HEK293 (cell line): ENCODE data around the gene CACNA1B.

Experiments
- CTCF ChIA-PET: fragments of 350-600 bp; formaldehyde crosslinking; extraction: SDS; loops from one replicate; lab custom pipeline; 2021; ENCODE audit warnings: antibody characterized with exemption; lab: Yijun Ruan, JAX
- POLR2A ChIA-PET: fragments of 300-600 bp; formaldehyde crosslinking; extraction: SDS; loops from one replicate; lab custom pipeline; 2020; ENCODE audit warnings: antibody characterized with exemption, inconsistent platforms; lab: Yijun Ruan, JAX
- H3K27ac ChIP-seq: fragments of 200-500 bp; sonication (Bioruptor generic); 2 replicates; pipeline ENCODE4 v1.5.1; 2014; ENCODE audit warnings: low read depth, low read length, control low read depth, inconsistent platforms; ENCODE audit errors: extremely low read depth
- H3K36me3 ChIP-seq, 2 experiments: fragments of 200-500 bp in 1 of 2; sonication (Bioruptor generic) in 1 of 2; 1 replicate in 1 of 2; 2 replicates in 1 of 2; pipeline ENCODE4 v1.5.1; 2014 to 2017; ENCODE audit warnings: inconsistent platforms in 2 of 2, low read length in 2 of 2; ENCODE audit not compliant: control insufficient read depth in 2 of 2, insufficient read depth in 1 of 2
- H3K4me1 ChIP-seq: fragments of 200-500 bp; sonication (Bioruptor generic); 2 replicates; pipeline ENCODE4 v1.5.1; 2014; ENCODE audit warnings: mild to moderate bottlenecking, low read length, inconsistent platforms; ENCODE audit not compliant: control insufficient read depth, insufficient read depth
- H3K4me3 ChIP-seq: 2 replicates; pipeline ENCODE4 v1.5.1; 2011; ENCODE audit warnings: low read depth, mild to moderate bottlenecking, control low read depth, low read length, moderate library complexity
- H3K9me3 ChIP-seq: fragments of 200-500 bp; sonication (Bioruptor generic); 2 replicates; pipeline ENCODE4 v1.5.1; 2014; ENCODE audit warnings: low read depth, low read length, inconsistent platforms; ENCODE audit not compliant: control insufficient read depth, insufficient read depth
- KLF16 ChIP-seq: fragments of 450-650 bp; formaldehyde crosslinking; IDR thresholded peaks from 2 replicates; pipeline ENCODE4 v1.5.1; 2017; ENCODE audit warnings: missing biosample characterization, missing genetic modification characterization
- ZBTB20 ChIP-seq: fragments of 450-650 bp; formaldehyde crosslinking; IDR thresholded peaks from 2 replicates; pipeline ENCODE4 v1.5.1; 2016; ENCODE audit warnings: missing biosample characterization, missing genetic modification characterization
- ZBTB49 ChIP-seq: fragments of 450-650 bp; formaldehyde crosslinking; IDR thresholded peaks from 2 replicates; pipeline ENCODE4 v1.5.1; 2016; ENCODE audit warnings: missing biosample characterization, missing genetic modification characterization, low read depth
- ZNF114 ChIP-seq: fragments of 450-650 bp; formaldehyde crosslinking; IDR thresholded peaks from 2 replicates; pipeline ENCODE4 v1.5.0; 2017; ENCODE audit warnings: missing biosample characterization, missing genetic modification characterization
- ZNF133 ChIP-seq: fragments of 450-650 bp; formaldehyde crosslinking; IDR thresholded peaks from 2 replicates; pipeline ENCODE4 v1.5.1; 2016; ENCODE audit warnings: missing biosample characterization, missing genetic modification characterization
- ZNF341 ChIP-seq: fragments of 450-650 bp; formaldehyde crosslinking; IDR thresholded peaks from 2 replicates; pipeline ENCODE4; 2016; ENCODE audit warnings: low read depth, missing biosample characterization, missing genetic modification characterization
- ZNF521 ChIP-seq: fragments of 450-650 bp; formaldehyde crosslinking; IDR thresholded peaks from 2 replicates; pipeline ENCODE4 v1.5.1; 2017; ENCODE audit warnings: missing biosample characterization, mild to moderate bottlenecking, missing genetic modification characterization
- ZNF585B ChIP-seq: fragments of 450-650 bp; formaldehyde crosslinking; IDR thresholded peaks from 2 replicates; pipeline ENCODE4 v1.5.1; 2016; ENCODE audit warnings: missing biosample characterization, missing genetic modification characterization
- ZNF768 ChIP-seq: fragments of 450-650 bp; formaldehyde crosslinking; IDR thresholded peaks from 2 replicates; pipeline ENCODE4 v1.5.1; 2018; ENCODE audit warnings: missing biosample characterization, mild to moderate bottlenecking, missing genetic modification characterization
- ZNF777 ChIP-seq: fragments of 450-650 bp; formaldehyde crosslinking; IDR thresholded peaks from 2 replicates; pipeline ENCODE4 v1.5.1; 2017; ENCODE audit warnings: missing biosample characterization, missing genetic modification characterization, borderline replicate concordance
- ZXDB ChIP-seq: fragments of 450-650 bp; formaldehyde crosslinking; IDR thresholded peaks from 2 replicates; pipeline ENCODE4 v1.5.1; 2016; ENCODE audit warnings: missing biosample characterization, missing genetic modification characterization
- TF ChIP-seq, protein P1 (sequence below): fragments of 450-650 bp; formaldehyde crosslinking; IDR thresholded peaks from 2 replicates; pipeline ENCODE4 v1.5.1; 2016; ENCODE audit warnings: missing biosample characterization, missing genetic modification characterization
- TF ChIP-seq, protein P2 (sequence below): fragments of 450-650 bp; formaldehyde crosslinking; IDR thresholded peaks from 2 replicates; pipeline ENCODE4 v1.5.1; 2016; ENCODE audit warnings: missing biosample characterization, missing genetic modification characterization, borderline replicate concordance
- TF ChIP-seq, protein P3 (sequence below): fragments of 450-650 bp; formaldehyde crosslinking; IDR thresholded peaks from 2 replicates; pipeline ENCODE4 v1.5.1; 2016; ENCODE audit warnings: missing biosample characterization, missing genetic modification characterization, low read depth
- TF ChIP-seq, protein P4 (sequence below): fragments of 450-650 bp; formaldehyde crosslinking; IDR thresholded peaks from 2 replicates; pipeline ENCODE4 v1.5.1; 2016; ENCODE audit warnings: missing biosample characterization, missing genetic modification characterization

Gene CACNA1B

DNA sequence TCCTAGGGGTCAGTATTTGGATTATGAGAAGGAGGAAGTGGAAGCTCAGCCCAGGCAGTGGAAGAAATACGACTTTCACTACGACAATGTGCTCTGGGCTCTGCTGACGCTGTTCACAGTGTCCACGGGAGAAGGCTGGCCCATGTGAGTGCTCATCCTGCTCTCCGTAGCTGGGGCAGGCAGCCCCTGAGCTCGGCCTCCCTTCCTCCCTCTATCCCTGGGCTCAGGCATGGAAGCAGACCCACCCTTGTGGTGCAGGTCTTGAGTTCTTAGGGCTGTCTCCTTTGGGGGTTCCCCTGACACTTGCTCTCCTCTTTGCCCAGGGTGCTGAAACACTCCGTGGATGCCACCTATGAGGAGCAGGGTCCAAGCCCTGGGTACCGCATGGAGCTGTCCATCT is 180.1 kb downstream of the CACNA1B start:
- Histone ChIP-seq H3K27ac (no peak overlapping the region), H3K36me3 (no peaks in the 10 kb centered on the region), H3K4me1 (no peaks in the 10 kb centered on the region), H3K9me3 (no peaks in the 10 kb centered on the region), H3K4me3 (no peak overlapping the region)
- ChIA-PET CTCF (no interaction called here), POLR2A (no interaction called here)
- no peak for TF ChIP-seq ZBTB20 (tag by site-specific recombination)
- TF ChIP-seq, protein P1, sequence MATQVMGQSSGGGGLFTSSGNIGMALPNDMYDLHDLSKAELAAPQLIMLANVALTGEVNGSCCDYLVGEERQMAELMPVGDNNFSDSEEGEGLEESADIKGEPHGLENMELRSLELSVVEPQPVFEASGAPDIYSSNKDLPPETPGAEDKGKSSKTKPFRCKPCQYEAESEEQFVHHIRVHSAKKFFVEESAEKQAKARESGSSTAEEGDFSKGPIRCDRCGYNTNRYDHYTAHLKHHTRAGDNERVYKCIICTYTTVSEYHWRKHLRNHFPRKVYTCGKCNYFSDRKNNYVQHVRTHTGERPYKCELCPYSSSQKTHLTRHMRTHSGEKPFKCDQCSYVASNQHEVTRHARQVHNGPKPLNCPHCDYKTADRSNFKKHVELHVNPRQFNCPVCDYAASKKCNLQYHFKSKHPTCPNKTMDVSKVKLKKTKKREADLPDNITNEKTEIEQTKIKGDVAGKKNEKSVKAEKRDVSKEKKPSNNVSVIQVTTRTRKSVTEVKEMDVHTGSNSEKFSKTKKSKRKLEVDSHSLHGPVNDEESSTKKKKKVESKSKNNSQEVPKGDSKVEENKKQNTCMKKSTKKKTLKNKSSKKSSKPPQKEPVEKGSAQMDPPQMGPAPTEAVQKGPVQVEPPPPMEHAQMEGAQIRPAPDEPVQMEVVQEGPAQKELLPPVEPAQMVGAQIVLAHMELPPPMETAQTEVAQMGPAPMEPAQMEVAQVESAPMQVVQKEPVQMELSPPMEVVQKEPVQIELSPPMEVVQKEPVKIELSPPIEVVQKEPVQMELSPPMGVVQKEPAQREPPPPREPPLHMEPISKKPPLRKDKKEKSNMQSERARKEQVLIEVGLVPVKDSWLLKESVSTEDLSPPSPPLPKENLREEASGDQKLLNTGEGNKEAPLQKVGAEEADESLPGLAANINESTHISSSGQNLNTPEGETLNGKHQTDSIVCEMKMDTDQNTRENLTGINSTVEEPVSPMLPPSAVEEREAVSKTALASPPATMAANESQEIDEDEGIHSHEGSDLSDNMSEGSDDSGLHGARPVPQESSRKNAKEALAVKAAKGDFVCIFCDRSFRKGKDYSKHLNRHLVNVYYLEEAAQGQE = 0 out of 2 replicates have a peak, but pooled peaks have one; percentile 10
- TF ChIP-seq ZNF114 (tag by site-specific recombination) = no peak
- TF ChIP-seq, protein P2, sequence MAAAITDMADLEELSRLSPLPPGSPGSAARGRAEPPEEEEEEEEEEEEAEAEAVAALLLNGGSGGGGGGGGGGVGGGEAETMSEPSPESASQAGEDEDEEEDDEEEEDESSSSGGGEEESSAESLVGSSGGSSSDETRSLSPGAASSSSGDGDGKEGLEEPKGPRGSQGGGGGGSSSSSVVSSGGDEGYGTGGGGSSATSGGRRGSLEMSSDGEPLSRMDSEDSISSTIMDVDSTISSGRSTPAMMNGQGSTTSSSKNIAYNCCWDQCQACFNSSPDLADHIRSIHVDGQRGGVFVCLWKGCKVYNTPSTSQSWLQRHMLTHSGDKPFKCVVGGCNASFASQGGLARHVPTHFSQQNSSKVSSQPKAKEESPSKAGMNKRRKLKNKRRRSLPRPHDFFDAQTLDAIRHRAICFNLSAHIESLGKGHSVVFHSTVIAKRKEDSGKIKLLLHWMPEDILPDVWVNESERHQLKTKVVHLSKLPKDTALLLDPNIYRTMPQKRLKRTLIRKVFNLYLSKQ (tag by site-specific recombination) = no peak
- no peak for TF ChIP-seq ZNF777 (tag by site-specific recombination)
- TF ChIP-seq, protein P3, sequence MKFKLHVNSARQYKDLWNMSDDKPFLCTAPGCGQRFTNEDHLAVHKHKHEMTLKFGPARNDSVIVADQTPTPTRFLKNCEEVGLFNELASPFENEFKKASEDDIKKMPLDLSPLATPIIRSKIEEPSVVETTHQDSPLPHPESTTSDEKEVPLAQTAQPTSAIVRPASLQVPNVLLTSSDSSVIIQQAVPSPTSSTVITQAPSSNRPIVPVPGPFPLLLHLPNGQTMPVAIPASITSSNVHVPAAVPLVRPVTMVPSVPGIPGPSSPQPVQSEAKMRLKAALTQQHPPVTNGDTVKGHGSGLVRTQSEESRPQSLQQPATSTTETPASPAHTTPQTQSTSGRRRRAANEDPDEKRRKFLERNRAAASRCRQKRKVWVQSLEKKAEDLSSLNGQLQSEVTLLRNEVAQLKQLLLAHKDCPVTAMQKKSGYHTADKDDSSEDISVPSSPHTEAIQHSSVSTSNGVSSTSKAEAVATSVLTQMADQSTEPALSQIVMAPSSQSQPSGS = no peak
- TF ChIP-seq ZNF341 (tag by site-specific recombination) = no peak
- TF ChIP-seq ZBTB49 (tag by site-specific recombination) = no peak

GRCh38 chr9:138058181-138058580 is 180.6 kb downstream of the CACNA1B start:
- TF ChIP-seq KLF16 (no peak), ZNF521 (no peak), ZNF585B (no peak), ZNF133 (tag by site-specific recombination) (no peak), ZXDB (tag by site-specific recombination) (no peak), ZNF768 (tag by site-specific recombination) (no peak)
- TF ChIP-seq, protein P4, sequence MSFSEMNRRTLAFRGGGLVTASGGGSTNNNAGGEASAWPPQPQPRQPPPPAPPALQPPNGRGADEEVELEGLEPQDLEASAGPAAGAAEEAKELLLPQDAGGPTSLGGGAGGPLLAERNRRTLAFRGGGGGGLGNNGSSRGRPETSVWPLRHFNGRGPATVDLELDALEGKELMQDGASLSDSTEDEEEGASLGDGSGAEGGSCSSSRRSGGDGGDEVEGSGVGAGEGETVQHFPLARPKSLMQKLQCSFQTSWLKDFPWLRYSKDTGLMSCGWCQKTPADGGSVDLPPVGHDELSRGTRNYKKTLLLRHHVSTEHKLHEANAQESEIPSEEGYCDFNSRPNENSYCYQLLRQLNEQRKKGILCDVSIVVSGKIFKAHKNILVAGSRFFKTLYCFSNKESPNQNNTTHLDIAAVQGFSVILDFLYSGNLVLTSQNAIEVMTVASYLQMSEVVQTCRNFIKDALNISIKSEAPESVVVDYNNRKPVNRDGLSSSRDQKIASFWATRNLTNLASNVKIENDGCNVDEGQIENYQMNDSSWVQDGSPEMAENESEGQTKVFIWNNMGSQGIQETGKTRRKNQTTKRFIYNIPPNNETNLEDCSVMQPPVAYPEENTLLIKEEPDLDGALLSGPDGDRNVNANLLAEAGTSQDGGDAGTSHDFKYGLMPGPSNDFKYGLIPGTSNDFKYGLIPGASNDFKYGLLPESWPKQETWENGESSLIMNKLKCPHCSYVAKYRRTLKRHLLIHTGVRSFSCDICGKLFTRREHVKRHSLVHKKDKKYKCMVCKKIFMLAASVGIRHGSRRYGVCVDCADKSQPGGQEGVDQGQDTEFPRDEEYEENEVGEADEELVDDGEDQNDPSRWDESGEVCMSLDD = no peak
- TF ChIP-seq, protein P1 = no peak
- ChIA-PET POLR2A (no interaction called here), CTCF (no interaction called here)

More at GRCh38 chr9:138058181-138058580, 180.6 kb downstream of the CACNA1B start:
- H3K4me1 ChIP-seq = no peaks in the 10 kb centered on the region
- H3K9me3 ChIP-seq = no peaks in the 10 kb centered on the region
- no peaks in the 10 kb centered on the region for H3K36me3 ChIP-seq
- no peak overlapping the region for H3K4me3 ChIP-seq
- no peak overlapping the region for H3K27ac ChIP-seq
